Ureter (tissue), 1 donor: ENCODE results near the gene KIF26B. TPM values are rescaled to one million over a fixed set of nuclear protein-coding genes. Genes with fewer than 3 reads are reported as not detected.

Source experiments
- DNase-seq: peaks from one replicate; pipeline ENCODE4 v3.0.0-alpha.2; 2020; ENCODE audit warnings: low spot score
- total RNA-seq: library from RNA; stranded (reverse); gene quantifications from one replicate; pipeline ENCODE4 v1.2.4, GENCODE V29; 2023
- donor health status: DM: yes; HTN: yes; CAD: no.

The KIF26B gene
- total RNA-seq, 1 donor from 2014 or later: 8.0 TPM

GRCh38 chr1:245209658-245210435 is 55.1 kb downstream of the KIF26B start:
- no peak for DNase-seq

- no peak for DNase-seq
Measured at GRCh38 chr1:245211035-245211749, 56.4 kb downstream of the KIF26B start.

GRCh38 chr1:245211761-245212160 is 57.0 kb downstream of the KIF26B start:
- no peak for DNase-seq

GRCh38 chr1:245212221-245212710 is 57.5 kb downstream of the KIF26B start:
- DNase-seq: no peak

GRCh38 chr1:245213066-245213831 is 58.5 kb downstream of the KIF26B start:
- no peak for DNase-seq

GRCh38 chr1:245215071-245215470 is 60.3 kb downstream of the KIF26B start:
- no peak for DNase-seq

GRCh38 chr1:245216366-245217115 is 61.8 kb downstream of the KIF26B start:
- no peak for DNase-seq

GRCh38 chr1:245217853-245218608 is 63.2 kb downstream of the KIF26B start:
- DNase-seq: no peak

GRCh38 chr1:245220381-245220985 is 65.7 kb downstream of the KIF26B start:
- no peak for DNase-seq

- DNase-seq: no peak
Measured at GRCh38 chr1:245221805-245222204, 67.0 kb downstream of the KIF26B start.

GRCh38 chr1:245222931-245223595 is 68.3 kb downstream of the KIF26B start:
- DNase-seq: no peak

- DNase-seq: no peak
Measured at GRCh38 chr1:245225322-245226202, 70.8 kb downstream of the KIF26B start.

- DNase-seq: no peak
Measured at GRCh38 chr1:245226203-245226499, 71.4 kb downstream of the KIF26B start.

GRCh38 chr1:245229051-245229450 is 74.3 kb downstream of the KIF26B start:
- DNase-seq: no peak

- no peak for DNase-seq
Measured at GRCh38 chr1:245232931-245233330, 78.1 kb downstream of the KIF26B start.

GRCh38 chr1:245234217-245235081 is 79.7 kb downstream of the KIF26B start:
- DNase-seq: no peak

- no peak for DNase-seq
Measured at GRCh38 chr1:245235156-245235555, 80.4 kb downstream of the KIF26B start.

GRCh38 chr1:245240648-245241165 is 85.9 kb downstream of the KIF26B start:
- no peak for DNase-seq
